DMS 273 treated with DMSO at 0.1 percent for 48 hours (cell line): Measurements from ENCODE around the gene PTBP1.
"Not testable (repeated sequence)": the region's sequence is repeated elsewhere in the genome, so short reads cannot be mapped to it uniquely, and the experiment has no call there.

Source experiments
- DNase-seq: peaks from one replicate; lab custom pipeline; 2025; lab: John Stamatoyannopoulos, UW

The PTBP1 gene

DNA sequence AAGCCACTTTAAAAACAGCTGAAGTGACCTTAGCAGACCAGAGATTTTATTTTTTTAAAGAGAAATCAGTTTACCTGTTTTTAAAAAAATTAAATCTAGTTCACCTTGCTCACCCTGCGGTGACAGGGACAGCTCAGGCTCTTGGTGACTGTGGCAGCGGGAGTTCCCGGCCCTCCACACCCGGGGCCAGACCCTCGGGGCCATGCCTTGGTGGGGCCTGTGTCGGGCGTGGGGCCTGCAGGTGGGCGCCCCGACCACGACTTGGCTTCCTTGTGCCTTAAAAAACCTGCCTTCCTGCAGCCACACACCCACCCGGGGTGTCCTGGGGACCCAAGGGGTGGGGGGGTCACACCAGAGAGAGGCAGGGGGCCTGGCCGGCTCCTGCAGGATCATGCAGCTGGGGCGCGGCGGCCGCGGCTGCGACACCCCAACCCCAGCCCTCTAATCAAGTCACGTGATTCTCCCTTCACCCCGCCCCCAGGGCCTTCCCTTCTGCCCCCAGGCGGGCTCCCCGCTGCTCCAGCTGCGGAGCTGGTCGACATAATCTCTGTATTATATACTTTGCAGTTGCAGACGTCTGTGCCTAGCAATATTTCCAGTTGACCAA lies 13.7 kb downstream of the PTBP1 start:
- no peak for DNase-seq

DNA sequence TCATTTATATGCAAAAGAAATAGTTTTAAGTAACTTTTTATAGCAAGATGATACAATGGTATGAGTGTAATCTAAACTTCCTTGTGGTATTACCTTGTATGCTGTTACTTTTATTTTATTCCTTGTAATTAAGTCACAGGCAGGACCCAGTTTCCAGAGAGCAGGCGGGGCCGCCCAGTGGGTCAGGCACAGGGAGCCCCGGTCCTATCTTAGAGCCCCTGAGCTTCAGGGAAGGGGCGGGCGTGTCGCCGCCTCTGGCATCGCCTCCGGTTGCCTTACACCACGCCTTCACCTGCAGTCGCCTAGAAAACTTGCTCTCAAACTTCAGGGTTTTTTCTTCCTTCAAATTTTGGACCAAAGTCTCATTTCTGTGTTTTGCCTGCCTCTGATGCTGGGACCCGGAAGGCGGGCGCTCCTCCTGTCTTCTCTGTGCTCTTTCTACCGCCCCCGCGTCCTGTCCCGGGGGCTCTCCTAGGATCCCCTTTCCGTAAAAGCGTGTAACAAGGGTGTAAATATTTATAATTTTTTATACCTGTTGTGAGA lies 14.3 kb downstream of the PTBP1 start:
- DNase-seq = no peak

DNA sequence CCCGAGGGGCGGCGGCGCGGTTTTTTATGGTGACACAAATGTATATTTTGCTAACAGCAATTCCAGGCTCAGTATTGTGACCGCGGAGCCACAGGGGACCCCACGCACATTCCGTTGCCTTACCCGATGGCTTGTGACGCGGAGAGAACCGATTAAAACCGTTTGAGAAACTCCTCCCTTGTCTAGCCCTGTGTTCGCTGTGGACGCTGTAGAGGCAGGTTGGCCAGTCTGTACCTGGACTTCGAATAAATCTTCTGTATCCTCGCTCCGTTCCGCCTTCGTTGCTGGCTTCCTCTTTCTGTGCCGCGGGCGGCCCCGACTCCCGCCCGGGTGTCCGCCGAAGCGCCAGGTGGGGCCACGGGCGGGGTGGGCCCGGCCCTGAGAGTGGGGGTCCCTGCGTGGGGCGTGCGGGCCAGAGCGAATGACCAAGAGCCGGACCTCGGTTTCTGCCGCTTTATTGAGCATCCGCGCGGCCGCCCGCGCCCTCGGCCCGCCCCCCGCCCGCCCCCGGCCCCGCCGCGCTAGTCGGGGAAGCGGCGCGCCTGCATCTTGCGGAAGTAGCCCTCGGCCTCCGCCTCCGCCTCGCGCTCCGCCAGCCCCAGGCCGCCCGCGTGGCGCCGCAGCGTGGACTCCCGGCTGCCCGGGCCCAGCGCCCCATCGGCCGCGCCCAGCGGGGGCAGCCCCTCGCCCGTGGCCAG lies 14.9 kb downstream of the PTBP1 start:
- DNase-seq = no peak

DNA sequence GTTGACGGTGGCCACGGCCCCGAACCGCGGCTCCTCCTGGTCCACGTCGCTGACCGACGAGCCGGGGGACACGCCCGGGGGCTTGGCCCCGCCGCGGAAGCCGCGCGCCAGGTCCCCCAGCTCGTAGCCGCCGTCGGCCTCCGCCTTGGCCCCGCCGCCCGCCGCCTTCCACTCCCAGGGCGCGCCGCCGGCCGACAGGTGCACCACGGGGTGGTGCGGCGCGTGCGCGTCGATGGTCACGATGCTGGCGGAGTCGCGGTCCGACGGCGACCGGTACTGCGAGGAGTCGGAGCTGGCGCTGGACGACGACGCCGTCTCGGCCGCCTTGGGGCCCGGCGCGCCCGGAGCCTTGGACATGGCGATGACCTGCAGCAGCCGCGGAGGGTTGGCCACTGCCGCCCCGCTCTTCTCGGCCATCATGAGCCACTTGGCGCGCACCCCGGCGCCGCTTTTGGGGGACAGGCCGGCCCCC lies 15.5 kb downstream of the PTBP1 start:
- DNase-seq = no peak

DNA sequence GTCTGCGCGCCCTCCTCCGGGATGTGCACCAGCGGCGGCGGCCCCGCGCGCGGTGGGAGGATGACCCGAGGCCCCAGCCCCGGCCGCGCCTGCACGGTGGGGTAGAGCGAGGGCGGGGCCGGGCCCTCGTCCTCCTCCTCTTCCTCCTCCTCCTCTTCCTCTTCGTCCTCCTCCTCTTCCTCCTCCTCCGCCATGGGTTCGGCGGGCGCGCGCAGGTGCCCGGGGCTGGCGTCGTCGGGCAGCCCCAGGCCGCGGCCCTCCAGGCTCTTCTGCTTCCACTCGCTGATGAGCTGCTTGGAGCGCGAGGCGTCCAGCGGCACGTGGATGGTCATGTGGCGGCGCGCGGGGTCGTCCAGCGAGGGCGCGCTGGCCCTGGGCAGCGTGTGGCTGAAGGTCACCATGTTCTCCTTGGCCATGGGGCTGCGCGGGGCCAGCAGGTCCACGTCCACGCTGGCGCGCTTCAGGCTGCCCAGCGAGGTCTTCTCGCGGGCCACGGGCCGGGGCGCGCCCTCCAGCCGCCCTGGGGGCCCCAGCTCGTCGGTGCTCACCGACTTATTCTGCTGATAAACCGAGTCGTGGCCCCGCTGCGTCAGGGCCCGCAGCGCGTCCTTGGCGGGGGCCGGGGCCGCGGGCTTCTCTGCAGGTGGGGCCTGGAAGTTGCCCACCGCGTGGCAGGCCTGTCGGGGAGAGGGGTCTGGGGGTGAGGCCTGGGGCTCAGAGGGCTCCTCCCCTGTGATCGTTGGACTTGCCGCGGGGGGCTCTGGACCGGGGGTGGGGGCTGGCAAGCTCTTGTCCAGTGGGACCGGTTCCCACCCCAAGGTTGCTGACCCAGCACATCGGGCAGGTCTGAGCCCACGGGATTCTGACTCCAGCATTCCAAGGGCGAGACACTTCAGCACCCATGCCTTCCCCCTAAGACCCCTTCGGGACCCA lies 16.2 kb downstream of the PTBP1 start:
- DNase-seq = no peak

DNA sequence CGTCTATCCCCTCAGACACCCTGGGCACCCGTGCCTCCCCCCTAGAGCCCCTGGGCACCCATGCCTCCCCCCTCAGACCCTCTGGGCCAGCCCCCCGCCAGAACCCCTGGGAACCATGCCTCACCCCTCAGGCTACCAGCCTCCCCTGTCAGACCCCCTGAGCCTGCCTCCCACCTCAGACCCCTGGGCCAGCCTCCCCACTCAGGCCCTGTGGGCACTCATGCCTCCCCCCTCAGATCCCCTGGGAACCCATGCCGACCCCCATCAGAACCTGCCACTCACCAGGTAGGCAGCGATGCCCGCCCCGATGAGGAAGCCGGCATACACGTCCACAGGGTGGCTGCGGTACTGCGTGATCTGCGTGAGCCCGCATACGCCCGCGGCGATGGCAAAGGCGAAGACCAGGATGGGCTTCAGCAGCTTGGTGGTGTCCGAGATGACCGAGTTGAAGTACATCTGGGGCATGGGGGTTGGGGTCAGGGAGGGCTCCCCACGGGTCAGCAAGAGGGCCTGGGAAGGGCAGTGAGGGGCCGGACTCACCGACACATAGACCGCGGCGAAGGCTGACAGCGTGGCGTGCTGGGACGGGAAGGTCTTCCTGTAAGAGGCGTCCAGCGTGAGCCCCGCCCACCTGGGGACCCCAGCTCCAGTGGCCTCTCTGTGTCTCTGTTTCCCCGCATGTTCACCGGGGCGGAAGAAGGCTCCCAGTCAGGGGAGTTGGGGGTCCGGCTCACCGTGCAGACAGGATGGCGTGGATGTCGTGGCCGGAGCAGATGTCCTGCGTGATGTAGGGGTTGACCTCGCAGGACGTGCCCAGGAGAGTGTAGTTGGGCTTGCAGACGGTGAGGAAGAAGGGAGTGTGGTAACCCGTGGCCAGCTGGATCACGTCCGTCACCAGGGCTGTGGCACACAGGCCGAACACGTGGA lies 17.2 kb downstream of the PTBP1 start:
- no peak for DNase-seq

DNA sequence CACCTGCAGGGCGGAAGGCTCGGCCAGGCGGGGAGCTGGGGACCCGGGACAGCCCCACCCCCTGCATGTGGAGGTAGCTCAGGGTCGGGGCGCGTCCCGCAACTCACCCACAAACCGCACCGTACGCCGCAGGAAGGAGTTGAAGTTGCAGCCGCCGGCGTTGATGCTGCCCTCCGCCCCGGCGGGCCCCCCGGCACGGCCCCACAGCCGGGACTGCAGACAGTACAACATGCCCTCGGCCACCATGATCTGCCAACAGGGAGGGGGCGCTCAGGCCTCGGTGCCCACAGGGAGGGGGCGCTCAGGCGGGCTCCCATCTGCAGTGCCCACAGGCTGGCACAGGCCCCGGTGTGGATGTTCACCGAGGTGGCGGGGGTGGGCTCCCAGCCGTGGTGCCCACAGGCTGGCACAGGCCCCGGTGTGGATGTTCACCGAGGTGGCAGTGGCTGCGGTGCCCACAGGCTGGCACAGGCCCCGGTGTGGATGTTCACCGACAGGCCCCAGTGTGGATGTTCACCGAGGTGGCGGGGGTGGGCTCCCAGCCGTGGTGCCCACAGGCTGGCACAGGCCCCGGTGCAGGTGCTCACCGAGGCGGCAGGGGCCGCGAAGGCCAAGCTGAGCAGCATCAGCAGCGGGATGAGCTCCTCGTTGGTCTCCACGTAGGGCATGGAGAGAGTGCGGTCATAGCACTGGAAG lies 18.0 kb downstream of the PTBP1 start:
- DNase-seq = no peak

DNA sequence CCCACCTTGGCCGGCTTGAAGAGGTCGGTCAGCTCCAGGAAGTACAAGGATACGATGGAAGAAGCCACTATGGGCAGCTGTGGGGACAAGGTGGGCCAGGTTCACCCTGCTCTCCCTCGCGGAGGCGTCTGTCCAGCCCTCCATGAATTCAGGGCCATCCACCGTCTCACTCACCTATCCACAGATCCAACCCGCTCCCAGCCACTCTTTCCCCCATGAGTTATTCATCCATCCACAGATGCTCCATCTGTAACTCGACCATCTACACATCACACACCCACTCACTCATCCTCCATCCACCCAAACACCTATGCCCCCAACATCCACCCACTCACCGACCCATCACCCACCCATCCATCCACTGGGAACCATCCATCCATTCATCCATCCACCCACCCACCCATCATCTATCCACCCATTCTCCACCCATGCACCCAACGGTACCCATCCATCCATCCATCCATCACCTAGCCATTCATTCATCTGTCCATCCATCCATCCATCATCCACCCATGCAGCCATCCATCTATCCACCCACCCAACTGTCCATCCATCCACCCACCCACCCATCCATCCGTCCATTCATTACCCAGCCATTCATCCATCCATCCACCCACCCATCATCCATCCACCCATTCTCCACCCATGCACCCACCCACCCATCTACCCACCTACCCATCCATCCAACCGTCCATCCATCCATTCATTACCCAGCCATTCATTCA lies 18.7 kb downstream of the PTBP1 start:
- no peak for DNase-seq

DNA sequence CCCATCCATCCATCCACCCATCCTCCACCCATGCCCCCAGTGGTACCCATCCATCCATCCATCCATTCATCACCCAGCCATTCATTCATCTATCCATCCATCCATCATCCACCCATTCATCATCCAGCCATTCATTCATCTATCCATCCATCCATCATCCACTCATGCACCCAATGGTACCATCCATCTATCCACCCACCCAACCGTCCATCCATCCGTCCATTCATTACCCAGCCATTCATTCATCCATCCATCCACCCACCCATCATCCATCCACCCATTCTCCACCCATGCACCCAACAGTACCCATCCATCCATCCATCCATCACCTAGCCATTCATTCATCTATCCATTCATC lies 19.2 kb downstream of the PTBP1 start:
- no peak for DNase-seq

DNA sequence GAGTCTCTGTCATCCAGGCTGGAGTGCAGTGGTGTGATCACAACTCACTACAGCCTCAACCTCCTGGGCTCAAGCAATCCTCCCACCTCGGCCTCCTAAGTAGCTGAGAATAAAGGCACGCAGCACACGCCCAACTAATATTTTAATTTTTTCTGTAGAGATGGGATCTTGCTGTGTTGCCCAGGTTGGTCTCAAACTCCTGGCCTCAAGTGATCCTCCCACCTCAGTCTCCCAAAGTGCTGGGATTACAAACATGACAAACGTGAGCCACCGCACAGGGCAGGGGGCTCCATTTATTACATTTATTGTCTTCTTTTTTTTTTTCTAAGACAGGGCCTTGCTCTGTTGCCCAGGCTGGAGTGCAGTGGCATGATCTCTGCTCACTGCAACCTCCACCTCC lies 23.0 kb downstream of the PTBP1 start:
- DNase-seq = not testable (repeated sequence)

DNA sequence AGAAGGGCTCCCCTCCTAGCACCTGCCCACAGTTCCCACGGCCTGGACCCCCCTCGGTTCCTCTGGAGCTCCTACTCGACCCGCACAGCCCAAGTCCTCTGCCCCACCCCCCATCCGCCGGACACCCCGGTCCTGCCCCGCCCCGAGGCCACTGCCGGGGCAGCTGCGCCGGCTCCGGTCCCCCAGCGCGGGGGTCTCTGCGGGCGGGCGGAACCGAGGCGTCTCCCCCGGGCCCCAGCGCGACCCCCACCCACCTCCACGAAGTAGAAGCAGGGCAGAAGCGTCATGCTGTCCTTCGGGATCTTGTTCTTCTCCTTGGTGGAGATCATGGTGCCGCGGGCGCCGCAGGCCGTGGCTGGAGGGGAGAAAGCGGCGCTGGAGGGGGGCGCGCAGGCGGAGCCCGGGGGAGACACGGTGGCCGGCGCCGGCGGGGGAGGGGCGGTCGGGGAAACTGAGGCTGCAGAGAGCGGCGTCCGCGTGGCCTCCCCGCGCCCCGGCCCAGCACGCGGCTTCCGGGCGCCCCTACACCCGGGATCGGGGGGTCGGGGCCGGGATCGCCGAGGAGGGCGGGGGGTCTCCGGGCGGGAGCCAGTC lies 24.1 kb downstream of the PTBP1 start:
- no peak for DNase-seq

DNA sequence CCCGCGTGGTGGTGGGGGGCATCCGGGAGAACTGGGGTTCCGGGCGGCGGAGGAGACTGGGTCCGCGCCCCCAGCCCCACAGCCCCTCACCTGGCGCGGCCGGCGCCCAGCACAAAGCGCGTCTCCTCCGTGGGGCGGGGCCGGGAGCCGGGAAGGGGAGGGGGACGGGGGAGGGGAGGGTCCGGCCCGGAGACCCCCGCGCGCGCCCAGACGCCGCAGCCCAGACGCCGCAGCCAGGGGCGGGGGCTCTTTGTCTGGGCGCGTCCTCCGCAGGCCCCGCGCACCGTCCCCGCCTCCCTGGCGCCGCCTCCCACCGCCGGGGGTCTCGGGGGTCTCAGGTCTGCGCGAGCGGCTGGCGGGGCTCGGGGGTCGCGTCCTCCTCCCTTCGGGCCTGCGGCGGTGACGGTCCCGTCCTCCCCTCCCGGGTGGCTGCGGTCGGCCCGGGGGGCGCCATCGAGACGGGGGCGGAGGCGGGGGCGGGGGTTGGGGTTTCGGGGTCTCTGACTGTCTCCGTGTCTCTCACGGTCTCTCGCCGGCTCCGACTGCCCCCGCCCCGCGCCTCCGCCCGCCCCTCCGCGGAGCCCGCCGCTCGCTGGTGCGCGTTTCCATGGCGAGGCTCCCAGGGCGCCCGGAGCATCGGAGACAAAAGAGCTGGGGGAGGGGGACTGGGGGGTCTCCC lies 24.7 kb downstream of the PTBP1 start, which contains the start of gene PLPPR3:
PLPPR3 (minus strand) TSS at position 131 of the 679 bp plus-strand sequence. CDS start 396 bp downstream, outside the sequence.
- no peak for DNase-seq

DNA sequence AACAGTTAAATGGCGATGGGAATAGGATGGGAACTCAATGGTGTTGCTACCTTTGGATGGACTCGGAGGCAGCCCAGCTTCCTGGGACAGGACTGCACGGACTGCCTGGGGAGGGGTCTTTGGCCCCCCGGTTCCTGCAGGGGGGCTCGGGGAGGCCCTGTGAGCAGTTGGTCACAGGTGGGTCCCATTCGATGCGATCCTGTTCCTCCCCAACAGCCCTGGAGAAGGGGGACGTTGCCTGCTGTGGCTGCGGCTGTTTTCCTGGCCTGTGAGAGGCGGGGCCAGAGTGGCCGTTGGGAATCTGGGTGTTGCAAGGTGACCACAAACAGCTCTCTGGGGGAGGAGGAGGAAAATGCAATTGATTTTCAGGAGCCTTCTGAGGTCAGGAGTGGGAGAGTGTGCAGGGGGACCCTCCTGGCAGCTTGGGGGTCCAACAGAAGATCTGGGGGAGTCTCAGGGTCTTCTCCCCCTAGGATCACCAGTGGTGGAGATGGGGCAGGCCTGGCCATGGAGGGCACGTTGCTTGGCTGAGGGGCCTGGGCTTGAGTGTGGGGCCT lies 26.4 kb downstream of the PTBP1 start:
- no peak for DNase-seq

DNA sequence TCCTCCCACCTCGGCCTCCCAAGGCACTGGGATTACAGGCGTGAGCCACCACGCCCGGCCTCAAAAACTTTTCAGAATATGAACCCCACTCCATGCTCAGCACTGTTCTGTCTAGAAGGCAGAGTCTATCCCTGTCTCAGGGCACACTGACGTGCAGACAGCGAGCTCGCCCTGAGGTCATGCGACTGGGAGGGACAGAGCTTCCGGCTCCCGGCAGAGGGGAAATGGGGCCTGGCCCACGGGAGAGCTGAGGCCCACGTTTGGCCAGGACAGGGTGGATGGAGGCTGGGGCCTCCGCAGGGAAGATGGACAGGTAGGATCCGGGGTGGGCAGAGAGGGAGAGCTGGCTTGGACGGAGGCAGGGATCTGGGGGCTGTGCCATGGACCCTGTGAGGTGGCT lies 27.6 kb downstream of the PTBP1 start:
- no peak for DNase-seq

DNA sequence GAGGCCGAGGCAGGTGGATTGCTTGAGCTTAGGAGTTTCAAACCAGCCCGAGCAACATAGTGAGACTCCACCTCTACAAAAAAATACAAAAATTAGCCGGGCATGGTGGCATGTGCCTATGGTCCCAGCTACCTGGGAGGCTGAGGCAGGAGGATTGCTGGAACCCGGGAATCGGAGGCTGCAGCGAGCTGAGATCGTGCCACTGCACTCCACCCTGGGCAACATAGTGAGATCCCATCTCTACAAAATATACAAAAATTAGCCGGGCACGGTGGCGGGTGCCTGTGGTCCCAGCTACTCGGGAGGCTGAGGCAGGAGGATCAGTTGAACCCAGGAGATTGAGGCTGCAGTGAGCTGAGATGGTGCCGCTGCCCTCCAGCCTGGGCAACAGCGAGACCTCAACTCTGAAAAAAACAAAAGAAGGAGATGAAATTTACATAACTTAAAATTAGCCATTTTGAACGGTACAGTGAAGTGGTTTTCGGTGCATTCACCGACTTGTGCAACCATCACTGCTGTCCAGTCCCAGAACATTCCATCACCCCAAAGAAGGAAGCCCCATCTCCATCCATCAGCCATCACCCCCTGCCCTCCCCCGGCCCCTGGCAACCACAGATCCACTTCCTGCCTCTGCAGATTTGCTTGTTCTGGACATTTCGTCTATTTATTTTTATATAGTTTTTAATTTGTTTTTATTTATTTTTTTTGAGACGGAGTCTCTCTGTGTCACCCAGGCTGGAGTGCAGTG lies 28.8 kb downstream of the PTBP1 start:
- no peak for DNase-seq

DNA sequence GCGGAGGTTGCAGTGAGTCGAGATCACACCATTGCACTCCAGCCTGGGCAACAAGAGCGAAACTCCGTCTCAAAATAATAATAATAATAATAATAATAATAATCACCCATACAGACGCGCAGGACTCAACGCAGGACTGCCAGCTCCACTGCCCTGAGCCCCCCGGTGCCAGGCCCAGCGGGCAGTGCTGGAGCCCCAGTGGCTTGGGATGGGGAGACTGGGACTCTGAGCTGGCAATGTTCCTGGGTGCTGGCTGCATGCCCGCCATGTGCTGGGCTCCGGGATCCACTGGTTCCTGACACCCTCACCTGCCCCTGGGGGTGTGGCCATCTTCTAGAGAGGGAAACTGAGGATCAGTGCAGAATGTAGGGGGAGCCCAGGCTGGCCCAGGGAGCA lies 30.1 kb downstream of the PTBP1 start:
- no peak for DNase-seq

DNA sequence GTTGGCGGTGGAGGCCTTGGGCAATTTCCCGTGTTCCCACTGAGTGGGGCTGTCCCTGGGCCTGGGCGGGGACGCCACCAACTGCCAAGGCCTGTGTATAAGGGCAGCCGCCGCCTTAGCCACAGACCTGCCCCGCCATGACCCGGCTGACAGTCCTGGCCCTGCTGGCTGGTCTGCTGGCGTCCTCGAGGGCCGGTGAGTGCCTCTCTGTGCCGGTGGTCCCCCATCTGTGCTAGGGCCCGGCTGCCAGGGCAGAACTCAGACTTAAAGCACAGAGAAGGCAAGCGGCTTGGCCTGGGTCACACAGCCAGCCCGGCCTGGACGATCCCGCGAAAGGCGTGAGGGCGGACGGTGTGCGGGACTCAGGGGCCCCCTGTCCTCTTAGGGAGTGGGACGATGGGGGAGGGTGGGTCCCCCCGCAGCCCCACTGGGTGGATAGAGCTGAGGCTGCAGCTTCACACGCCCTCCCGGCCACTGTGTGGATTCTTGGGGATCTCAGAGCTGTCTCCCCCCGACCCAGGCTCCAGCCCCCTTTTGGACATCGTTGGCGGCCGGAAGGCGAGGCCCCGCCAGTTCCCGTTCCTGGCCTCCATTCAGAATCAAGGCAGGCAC lies 30.6 kb downstream of the PTBP1 start, which contains the start of gene AZU1:
AZU1 (plus strand) TSS at position 128 of the 612 bp plus-strand sequence; CDS start at position 138, 10 bp downstream.
- DNase-seq = no peak
